D341Med (cell line): ENCODE results near the gene FBXO36.
A peak's percentile ranks its signal among the peaks of the same experiment; 100 is the strongest.
"Not testable (repeated sequence)": the region's sequence is repeated elsewhere in the genome, so short reads cannot be mapped to it uniquely, and the experiment has no call there.

ENCODE experiments used
- DNase-seq: peaks from one replicate; pipeline ENCODE4 v3.0.0; 2012; ENCODE audit warnings: low spot score

FBXO36 gene

DNA sequence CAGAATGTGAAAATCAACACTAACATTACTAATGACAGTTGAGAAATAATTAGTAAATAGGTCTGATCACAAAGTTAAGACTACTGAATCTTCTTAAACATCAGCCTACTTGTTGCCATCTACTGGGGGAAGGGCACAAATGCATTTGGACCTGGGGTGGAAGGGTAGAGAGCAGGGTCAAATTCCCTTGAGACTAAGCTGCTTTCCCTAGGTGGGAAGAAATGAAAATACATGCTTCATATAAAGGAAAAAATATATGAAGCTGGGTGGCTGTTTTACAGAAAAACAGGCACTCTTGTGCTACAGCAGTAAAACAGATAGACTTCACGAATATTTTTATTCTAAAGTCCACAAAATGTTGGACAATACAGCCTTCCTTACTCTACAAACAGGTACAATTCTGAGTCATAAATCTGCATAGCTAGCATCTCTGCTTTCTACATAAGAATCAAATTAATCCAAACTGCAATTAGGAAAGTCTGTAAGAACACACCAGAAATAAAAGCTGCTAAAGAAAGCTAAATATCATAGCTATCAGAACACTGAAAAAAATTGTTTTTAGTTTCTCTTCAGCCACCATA is 11.4 kb upstream of the FBXO36 start:
- peak; percentile 33 for DNase-seq

DNA sequence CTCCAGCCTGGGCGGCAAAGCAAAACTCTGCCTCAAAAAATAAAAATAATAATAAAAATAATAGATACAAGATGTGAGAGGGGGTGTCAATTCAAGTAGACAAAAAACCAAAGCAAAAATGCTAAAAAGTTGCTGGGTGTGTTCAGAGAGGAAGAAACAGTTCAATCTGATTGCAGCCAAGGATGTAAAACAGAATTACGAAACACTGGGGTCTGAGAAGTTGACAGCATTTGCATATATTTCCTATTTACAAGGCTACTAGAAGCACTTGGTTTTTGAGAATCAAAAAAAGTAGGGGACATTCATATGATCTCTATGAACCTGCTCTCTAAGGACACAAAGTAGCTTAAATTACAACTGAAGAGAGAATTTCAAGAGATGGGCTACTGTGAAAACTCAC is 8.1 kb upstream of the FBXO36 start:
- DNase-seq, result no peak

DNA sequence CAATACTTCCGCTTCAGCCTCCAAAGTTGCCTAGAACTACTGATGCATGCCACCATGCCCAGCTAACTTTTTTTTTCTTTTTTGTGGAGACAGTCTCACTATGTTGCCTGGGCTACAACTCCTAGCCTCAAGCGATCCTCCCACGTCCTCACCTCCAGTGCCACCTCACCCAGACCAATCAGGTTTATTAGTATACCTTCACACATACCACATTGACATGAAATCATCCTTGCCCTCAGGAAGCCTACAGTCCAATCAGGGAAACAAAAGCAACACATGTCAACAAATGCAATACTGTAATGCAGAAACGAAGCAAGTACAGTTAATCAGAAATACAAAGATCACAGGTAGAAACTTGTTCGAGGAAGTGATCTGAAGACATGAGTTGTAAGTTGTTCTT is 4.5 kb upstream of the FBXO36 start:
- DNase-seq, result no peak

DNA sequence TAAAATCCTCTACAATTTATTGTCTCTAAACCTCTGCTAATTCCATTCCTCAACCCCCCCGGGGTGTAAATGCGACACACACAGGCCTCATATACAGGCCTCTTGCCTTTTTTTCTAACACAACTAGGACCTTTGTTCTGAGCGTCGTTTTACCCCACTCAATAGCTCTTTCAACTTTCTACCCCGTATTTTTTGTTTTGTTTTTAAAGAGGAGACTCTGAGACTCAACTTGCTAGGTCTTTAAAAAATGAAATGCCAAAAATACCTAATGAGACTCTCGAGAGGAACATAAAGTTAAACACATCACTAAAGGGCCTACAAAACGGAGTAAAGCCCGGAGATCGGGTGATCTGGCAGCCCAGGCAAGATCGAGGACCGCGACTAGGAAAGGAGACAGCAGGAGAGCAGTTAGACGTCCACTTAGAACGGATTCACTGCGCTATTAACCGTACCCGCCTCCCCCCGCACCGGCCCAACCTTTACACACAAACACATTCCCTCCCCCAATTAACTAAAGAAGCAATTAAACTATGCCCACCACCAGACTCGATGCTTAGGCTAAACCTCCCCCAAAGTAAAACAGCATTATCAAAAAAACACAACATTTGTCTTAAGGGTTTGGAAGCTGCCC is 2.2 kb upstream of the FBXO36 start:
- DNase-seq, result no peak

DNA sequence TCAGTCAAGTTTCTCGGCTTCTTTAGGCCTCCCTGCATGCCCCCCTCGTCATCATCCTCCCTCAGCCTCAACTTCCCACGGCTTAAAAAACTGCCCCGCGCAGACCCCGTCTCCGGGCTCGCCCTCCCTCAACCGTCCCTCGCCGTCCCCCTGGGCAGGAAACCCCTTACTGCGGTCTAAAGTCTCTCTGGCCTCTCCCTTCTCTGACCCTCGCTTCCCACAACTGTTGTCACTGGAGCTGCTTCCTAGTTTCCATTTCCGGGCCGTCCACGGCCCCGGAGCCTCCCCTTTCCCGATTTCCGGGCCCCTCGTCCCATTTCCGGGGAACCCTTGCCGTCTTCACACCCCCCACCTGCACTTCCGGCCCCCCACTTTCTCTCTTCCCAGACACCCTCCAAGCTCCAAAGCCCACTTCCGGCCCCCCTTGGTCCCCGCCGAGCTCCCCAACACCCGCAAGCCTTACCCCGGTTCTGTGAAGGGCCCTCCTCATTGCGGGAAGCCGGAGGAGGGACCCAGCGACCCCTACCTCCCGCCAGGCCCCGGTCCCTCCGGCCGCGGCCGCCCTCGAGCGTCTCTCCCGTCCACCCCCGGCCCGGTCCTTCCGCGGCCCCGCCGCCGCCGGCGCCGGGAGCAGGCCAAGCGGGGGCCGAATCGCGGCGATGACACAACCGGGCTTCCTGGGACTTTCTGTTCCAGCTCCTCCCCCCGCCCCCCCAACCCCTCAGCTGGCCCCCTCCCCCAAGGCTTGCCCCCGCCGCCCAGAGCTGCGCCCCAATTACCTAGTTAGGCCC is 1.0 kb upstream of the FBXO36 start:
- DNase-seq, result peak; percentile 76

DNA sequence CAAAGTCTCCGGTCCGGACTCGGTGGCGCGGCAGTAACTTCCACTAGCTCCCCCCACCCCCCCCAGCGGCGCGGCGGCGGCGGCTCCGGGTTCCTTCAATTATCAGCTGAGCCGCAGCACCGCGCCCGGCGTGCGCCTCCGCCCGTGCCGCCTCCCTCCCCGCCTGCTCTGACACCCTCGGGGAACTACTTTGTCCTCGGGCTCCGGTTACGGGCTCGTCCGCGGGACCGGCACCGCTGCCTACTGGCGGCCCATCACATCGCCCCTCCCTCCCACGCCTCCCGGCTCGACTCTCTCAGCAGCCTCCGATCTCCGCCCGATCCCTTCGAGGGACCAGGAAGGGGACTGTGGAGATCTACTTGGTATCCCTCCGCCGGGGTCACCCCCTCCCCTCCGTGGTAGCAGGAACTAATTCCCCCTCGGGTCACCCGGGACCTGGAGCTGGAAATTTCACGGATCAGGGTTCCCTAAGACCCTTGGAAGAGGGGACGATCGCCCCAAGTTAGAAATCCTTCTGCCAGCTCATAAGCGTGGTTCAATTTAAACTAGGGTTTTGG is 333 bp upstream of the FBXO36 start, which contains the start of gene TRIP12:
Gene TRIP12, minus strand, starts transcription at position 118 of the 557 bp plus-strand sequence. CDS start 41,930 bp downstream, outside the sequence.
- peak; percentile 86 for DNase-seq

DNA sequence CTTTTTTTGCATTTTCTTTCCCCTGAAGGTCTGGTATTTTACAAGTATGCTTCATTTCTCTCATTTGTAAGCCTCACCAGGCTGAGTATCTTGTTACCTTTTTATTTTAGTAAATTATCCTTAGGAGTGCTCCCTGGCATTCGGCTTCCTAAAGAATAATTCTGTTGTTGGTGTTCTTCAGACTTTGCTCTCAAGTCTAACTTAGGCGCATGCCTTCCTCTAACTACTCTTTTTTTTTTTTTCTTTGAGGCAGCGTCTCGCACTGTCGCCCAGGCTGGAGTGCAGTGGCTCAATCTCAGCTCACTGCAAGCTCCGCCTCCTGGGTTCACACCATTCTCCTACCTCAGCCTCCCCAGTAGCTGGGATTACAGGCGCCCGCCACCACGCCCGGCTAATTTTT is 2.2 kb downstream of the FBXO36 start:
- not testable (repeated sequence) for DNase-seq

DNA sequence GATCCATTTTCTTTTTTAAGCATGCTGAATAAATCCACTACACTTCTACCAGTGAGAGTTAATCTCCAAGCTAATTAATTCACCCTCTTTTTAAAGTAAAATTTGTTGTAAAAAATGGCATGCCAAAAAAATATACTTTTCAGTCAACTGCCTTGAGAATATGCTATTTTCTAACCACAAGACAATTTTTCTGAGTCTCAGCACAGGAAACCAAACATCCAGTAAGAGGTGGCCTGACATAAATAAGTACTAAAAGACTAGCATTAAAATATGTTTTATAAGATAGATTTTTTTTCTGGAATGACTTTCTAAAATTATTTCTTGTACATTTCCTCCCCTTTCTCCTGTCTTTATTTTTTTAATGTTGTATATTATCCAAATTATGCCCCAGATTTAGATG is 2.9 kb downstream of the FBXO36 start:
- no peak for DNase-seq

DNA sequence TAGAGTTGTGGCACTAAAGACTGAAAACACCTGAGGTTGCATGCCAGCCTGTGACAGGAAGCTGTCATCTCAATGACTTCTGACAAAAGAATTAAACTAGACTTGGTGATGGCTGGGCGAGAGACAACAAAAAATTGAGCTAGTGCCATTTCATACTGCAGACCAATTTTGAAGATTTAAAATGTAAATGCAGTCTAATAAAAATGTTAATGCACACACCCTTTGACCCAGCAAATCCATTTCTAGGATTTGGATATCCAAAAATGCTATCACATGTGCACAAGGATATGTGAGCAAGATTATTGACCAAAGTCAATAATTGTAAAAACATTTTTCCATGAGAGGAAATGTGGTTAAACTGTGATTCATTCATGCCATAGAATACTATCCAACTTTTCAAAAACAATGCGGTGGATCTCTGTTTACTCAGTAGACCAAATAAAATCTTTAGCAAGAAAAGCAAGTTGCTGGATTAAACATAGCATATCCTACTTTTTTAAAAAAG is 5.6 kb downstream of the FBXO36 start:
- no peak for DNase-seq

DNA sequence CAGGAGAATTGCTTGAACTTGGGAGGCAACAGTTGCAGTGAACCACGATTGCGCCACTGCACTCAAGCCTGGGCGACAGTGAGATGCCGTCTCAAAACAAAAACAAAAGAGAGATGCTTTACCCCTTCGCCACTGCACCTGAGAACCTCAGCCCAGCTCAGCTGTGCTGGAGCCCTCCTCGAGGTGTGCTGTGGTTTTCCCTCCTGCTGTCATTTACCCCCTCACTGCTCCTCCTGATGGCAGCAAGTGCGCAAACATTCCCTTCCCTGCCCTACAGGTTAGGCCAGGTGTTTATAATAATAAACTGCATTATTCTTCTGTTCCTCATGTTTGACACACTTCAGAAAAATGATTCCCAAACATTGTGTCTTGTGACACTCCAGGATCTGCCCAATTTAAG is 8.4 kb downstream of the FBXO36 start:
- DNase-seq, result peak; percentile 38

DNA sequence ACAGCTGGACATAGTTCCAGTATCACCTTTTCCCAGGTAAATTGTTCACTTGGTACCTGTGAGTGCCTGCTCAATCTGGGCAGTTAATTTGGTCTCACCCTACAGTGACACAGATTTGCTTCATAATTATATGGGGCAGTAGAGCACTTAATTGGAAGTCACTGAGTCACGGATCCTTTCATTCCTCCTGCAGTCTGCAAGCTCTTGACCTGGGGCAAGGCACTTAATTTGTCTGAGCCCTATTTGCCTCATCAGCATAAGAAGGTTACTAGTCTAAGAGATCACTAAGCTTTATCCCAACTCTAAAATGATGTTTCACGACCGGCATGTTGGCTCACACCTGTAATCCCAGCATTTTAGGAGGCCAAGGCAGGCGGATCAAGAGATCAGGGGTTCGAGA is 8.9 kb downstream of the FBXO36 start:
- no peak for DNase-seq

DNA sequence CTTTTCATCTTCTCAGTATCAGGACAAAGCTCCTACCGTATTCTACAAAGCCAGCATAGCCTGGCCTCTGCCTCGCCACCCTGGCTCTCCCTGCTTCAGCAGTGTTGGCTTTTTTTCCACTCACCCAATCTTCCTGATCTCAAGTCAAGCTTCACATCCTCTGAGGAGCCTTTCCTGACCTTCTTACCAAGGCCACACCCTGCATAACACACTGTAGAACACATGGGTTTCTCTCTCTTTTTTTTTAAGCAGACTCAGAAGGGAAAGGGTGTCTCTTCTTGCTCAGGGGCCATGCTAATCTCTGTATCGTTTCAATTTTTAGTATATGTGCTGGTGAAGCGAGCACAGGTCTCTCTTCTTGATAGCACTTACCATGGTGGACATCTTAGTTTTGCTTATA is 15.2 kb downstream of the FBXO36 start:
- DNase-seq, result no peak

DNA sequence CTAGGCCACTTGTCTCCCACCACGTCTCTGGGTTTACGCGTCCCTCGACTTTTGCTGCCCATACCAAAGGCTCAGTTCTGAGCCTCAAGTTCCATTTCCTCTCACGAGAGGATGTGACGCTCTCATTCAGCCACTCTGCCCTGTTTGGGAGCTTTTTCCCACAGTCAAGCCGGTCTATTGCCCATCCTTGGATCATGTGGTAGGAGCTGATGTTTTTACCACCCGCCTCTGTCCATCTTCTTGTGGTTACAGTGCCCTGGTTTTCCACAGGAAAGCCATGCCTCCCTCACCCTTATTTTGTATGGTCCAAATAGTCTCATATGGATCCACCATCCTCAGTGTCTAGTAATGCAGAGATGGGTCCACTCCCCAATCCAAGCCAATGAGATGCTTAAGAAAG is 20.4 kb downstream of the FBXO36 start:
- no peak for DNase-seq

DNA sequence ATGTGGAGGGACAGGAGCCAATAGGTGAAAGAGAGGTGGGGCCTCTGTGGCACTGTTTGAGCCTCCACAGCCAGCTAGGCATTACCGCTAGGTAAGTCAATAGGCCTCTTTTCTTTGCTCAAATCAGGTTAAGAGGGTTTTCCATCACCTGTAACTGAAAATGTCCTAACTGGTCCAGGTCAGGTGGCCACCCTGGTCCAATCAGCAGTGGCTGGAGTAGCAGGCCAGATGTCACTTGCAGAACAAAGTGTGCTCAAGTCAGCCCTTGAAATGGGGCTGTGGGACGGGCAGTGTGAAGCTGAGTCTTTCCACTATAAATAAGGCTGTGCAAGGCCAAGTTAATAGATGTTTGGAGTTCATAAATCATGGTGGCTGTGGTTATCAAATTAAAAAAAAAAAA is 20.9 kb downstream of the FBXO36 start:
- no peak for DNase-seq

DNA sequence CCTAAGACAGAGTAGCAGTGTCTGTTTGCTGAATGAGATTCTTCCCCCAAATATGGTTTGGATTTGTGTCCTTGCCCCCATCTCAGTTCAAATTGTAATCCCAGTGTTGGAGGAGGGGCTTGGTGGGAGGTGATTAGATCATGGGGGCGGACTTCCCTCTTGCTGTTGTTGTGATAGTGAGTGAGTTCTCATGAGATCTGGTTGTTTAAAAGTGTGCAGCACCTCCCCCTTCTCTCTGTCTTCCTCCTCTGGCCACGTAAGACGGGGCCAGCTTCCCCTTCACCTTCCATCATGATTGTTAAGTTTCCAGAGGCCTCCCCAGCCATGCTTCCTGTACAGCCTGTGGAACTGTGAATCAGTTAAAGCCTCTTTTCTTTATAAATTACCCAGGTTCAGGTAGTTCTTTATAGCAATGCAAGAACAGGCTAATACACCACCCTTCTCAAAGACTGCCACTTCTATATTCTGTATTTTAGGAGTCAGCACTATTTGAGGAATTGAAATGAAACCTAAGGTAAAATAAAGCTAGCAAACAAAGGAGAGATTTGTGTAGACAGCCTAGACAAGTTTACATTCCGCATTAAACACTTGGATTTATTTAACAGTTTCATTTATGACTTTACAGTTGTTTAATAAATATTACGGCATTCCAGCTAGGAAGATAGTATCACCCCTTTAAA is 21.6 kb downstream of the FBXO36 start:
- DNase-seq, result no peak

DNA sequence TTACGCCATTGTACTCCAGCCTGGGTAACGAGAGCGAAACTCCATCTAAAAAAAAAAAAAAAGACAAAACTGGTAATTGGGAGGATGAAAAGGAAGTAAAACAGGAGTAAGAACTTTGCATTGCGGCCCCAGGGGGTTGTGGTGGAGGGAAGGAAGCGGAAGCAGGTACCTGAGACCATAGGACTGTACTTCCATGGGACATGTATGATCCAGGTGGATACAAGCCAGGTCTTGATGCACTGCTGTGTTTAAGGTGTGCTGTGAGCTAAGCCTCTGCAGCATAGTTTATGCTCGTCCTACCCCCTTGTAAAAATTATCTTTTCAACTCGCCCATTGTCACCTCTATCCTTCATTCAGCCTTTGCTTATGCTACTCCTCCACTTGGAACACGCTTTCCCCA is 23.7 kb downstream of the FBXO36 start:
- DNase-seq, result no peak

DNA sequence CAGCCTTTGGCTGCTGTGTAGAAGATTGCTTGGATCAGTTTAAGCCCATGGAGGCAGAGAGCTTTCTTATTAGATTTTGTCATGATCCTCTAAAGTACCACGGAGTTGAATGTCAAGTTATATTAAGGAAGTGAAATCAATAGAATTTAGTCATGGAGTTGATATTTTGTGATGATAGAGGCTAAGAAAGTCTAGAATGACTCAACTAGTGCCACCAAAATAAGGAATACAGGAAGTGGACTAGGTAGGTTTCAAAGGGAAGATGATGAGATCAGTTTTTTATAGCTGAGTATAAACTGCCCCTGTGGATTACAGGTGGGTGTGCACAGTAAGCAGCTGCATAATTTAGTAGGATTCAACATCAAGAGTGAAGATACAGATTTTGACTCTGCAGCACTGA is 25.2 kb downstream of the FBXO36 start:
- no peak for DNase-seq

DNA sequence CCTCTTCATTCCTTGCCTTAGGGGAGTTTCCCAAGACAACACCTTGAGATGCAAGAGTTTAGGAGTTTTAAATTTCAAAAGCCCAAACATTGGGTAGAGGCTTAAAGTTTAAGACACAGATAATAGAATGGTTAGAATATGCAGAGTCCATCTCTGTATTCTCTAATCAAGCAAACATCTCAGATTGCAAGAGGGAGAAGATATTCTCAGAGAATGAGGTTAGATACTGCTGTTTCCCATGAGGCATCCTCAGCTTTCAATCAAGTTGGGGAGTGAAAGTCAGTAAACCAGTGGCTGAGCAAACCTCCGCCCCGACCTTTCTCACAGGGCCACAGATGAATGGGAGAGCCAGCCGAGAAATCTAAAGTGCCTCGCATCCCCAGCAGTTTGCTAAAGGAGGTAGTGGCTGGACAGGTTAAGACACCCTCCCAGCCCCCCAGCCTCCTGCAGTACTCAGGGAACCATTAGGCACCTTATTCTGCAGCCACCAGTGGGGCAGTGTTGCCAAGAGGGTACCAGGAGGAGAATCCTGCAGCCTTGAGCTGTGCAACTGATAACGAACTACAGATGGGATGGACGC is 30.0 kb downstream of the FBXO36 start:
- no peak for DNase-seq

DNA sequence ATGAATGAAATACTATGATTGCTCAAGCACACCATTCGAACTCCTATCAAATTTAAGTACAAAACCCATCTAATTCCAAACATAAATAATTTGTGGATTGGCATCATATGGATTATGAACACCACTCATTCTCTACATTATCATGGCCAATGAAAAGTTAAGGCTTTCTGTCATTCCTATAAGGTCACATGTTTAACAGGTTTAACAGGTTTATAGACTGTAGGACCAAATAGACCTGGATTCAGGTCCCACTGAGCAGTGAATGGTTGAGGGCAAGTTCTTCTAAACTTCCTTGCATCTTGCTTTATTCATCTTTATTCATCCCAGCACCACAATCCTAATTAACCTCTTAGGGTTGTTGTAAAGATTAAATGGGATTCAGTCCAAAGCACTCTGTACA is 33.4 kb downstream of the FBXO36 start:
- DNase-seq, result no peak

DNA sequence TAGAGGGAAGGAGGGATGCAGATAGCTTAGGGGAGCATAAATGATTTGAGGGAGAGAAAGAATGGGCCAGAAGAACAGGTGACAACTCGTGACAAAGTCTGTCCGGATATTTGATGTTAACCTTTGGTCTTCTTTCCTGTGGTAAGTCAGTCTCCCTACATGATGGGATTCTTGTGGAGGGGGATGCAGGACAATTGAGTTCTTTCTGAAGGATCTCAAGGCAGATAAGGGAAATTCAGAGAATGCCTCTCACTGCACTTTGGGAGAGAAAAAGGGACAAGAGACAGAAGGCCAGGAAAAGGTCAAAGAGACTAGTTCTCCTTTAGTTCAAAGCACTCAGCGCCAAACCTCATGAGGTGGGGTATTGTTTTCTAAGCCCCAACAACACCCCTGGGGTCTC is 34.2 kb downstream of the FBXO36 start:
- no peak for DNase-seq

DNA sequence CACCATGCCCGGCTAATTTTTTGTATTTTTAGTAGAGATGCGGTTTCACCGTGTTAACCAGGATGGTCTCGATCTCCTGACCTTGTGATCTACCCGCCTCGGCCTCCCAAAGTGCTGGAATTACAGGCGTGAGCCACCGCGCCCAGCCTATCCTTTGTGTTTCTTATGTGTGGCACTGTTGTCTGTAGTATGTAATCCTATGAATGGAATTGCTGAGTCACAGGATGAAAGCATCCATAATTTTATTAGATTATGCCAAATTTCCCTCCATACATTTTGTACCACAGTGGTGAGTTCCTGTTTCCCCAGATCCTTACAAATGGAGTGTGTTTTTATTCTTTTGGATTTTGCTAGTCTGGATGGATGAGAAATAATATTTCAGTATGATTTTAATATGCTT is 41.3 kb downstream of the FBXO36 start:
- not testable (repeated sequence) for DNase-seq

DNA sequence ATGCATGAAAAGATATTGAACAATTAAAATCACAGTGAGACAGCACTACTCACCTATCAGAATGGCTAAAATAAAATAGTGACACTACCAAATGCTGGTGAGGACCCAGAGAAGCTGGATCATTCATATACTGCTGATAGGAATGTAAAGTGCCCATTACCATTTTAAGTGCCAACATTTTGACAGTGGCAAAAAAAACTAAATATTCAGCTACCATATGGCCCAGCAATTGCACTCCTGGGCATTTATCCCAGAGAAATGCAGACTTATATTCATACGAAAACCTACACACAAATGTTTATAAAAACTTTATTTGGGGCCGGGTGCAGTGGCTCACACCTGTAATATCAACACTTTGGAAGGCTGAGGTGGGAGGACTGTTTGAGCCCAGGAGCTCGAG is 47.6 kb downstream of the FBXO36 start:
- no peak for DNase-seq
